BJ (cell line): Measurements from ENCODE around the gene RIIAD1. TPM values are rescaled to one million over a fixed set of nuclear protein-coding genes. Genes with fewer than 3 reads are reported as not detected.
"Not testable (repeated sequence)": the region's sequence is repeated elsewhere in the genome, so short reads cannot be mapped to it uniquely, and the experiment has no call there.

Source experiments
- CTCF ChIA-PET: fragments of 350-600 bp; formaldehyde crosslinking; extraction: SDS; loops from one replicate; lab custom pipeline; 2021; ENCODE audit warnings: antibody characterized with exemption, inconsistent platforms; lab: Yijun Ruan, JAX
- POLR2A ChIA-PET: fragments of 300-600 bp; sonication (Branson Sonifier 250); formaldehyde crosslinking; extraction: SDS; loops from one replicate; lab custom pipeline; 2021; ENCODE audit warnings: antibody characterized with exemption; lab: Charles Lee
- DNase-seq: peaks from one replicate; pipeline ENCODE4 v3.0.0-alpha.2; 2011; ENCODE audit warnings: low read depth
- H3K27me3 ChIP-seq: 2 replicates; pipeline ENCODE4 v1.6.0; 2011; ENCODE audit warnings: low read length; ENCODE audit not compliant: control insufficient read depth, insufficient read depth
- H3K36me3 ChIP-seq: 2 replicates; pipeline ENCODE4 v1.5.1; 2011; ENCODE audit warnings: low read length; ENCODE audit not compliant: control insufficient read depth, insufficient read depth
- H3K4me3 ChIP-seq: 2 replicates; pipeline ENCODE4 v1.5.1; 2011; ENCODE audit warnings: low read depth, mild to moderate bottlenecking, control low read depth, low read length
- polyA plus RNA-seq: library from polyadenylated mRNA; depleted of rRNA; stranded (reverse); fragments of >200 nt; gene quantifications from 2 replicates; pipeline ENCODE4 v1.2.3, GENCODE V29; 2011
- TF ChIP-seq, protein P1 (sequence below): IDR thresholded peaks from 2 replicates; pipeline ENCODE4 v1.5.1; 2011; ENCODE audit warnings: low read depth, mild to moderate bottlenecking, control low read depth, inconsistent platforms, low read length, moderate library complexity; ENCODE audit not compliant: insufficient read depth

RIIAD1 gene
- polyA plus RNA-seq, 1 experiment: not detected

DNA sequence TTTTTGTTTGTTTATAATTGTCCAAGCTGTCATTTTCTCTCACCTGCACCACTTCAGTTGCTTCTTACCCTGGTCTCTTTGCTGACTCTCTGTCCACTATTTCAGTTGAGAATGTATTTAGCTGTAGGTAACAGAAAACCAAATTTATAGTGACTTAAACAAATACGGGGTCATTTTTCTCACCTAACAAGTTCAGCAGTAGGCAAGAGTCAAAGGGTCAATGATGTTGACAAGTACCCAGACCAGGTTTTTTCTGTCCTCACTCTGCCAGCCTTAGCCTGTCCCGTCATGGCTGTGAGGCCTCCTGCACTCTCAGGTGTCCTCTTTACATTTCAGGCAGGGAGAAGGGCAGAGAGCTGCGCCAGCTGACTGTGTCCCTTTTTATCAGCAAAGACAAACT is 11.8 kb downstream of the RIIAD1 start:
- POLR2A ChIA-PET: no interaction called here
- CTCF ChIA-PET: interaction anchor here (2.1 to 3.0 kb wide), 4 partner anchors 34 to 229 kb away, joined by 6 to 27 read pairs (median 14); no protein-coding TSS in a partner anchor

DNA sequence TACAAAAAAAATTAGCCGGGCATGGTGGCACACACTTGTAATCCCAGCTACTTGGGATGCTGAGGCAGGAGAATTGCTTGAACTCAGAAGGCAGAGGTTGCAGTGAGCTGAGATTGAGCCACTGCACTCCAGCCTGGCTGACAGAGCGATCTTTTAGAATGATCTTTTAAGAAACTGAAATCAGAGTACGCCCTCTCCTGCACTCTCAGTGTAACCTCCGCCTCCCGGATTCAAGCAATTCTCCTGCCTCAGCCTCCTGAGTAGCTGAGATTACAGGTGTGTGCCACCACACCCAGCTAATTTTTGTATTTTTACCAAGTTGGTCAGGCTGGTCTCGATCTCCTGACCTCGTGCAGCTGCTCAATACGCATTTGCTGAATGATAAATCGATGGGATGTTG is 12.7 kb downstream of the RIIAD1 start:
- POLR2A ChIA-PET, DNase-seq, H3K27me3 ChIP-seq, H3K36me3 ChIP-seq, H3K4me3 ChIP-seq: not testable (repeated sequence)
- CTCF ChIA-PET: interaction anchor here (0.8 to 3.0 kb wide), 21 partner anchors 10 to 433 kb away, joined by 3 to 27 read pairs (median 6); partner anchors contain the start of genes MRPL9 and TUFT1

More for the DNA sequence above, 11.8 kb downstream of the RIIAD1 start:
- H3K36me3 ChIP-seq: no peaks in the 10 kb centered on the region
- no peak overlapping the region for H3K4me3 ChIP-seq
- TF ChIP-seq, protein P1, sequence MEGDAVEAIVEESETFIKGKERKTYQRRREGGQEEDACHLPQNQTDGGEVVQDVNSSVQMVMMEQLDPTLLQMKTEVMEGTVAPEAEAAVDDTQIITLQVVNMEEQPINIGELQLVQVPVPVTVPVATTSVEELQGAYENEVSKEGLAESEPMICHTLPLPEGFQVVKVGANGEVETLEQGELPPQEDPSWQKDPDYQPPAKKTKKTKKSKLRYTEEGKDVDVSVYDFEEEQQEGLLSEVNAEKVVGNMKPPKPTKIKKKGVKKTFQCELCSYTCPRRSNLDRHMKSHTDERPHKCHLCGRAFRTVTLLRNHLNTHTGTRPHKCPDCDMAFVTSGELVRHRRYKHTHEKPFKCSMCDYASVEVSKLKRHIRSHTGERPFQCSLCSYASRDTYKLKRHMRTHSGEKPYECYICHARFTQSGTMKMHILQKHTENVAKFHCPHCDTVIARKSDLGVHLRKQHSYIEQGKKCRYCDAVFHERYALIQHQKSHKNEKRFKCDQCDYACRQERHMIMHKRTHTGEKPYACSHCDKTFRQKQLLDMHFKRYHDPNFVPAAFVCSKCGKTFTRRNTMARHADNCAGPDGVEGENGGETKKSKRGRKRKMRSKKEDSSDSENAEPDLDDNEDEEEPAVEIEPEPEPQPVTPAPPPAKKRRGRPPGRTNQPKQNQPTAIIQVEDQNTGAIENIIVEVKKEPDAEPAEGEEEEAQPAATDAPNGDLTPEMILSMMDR: no peak
- no peak for DNase-seq
- peaks cover 8% of the 10 kb centered on the region for H3K27me3 ChIP-seq

DNA sequence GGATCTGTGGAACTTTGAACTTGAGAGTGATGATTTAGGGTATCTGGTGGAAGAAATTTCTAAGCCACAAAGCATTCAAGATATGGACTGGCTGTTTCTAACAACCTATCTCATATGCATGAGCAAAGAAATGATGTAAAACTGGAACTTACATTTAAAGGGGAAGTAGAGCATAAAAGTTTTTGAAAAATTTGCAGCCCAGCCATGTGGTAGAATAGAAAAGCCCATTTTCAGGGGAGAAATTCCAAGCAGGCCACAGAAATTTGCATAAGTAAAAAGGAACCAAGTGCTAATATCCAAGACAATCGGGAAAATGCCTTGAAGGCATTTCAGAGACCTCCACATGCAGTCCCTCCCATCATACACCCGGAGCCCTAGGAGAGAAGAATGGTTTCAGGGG is 15.7 kb downstream of the RIIAD1 start:
- Histone ChIP-seq H3K36me3 (no peaks in the 10 kb centered on the region), H3K27me3 (peaks cover 4% of the 10 kb centered on the region), H3K4me3 (no peak overlapping the region)
- no peak for DNase-seq
- TF ChIP-seq, protein P1: no peak
- CTCF ChIA-PET: interaction anchor here (1.3 to 1.8 kb wide), 2 partner anchors 19 to 44 kb away, joined by 3 to 5 read pairs; no protein-coding TSS in a partner anchor
- POLR2A ChIA-PET: no interaction called here

DNA sequence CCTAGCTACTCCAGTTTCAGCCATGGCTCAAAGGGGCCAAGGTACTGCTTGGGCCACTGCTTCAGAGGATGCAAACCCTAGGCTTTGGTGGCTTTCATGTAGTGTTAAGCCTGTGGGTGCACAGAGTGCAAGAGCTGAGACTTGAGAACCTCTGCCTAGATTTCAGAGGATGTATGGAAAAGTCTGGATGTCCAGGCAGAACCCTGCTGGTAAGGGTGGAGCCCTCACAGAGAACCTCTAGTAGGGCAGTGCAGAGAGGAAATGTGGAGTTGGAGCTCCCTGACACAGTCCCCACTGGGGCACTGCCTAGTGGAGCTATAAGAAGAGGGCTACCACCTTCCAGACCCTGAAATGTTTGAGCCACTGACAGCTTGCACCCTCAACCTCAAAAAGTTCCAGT is 16.2 kb downstream of the RIIAD1 start:
- Histone ChIP-seq H3K36me3 (no peaks in the 10 kb centered on the region), H3K27me3 (peaks cover 4% of the 10 kb centered on the region), H3K4me3 (no peak overlapping the region)
- ChIA-PET POLR2A (no interaction called here), CTCF (interaction anchor here (0.7 to 1.8 kb wide), 6 partner anchors 19 to 342 kb away, joined by 3 to 6 read pairs (median 4); no protein-coding TSS in a partner anchor)
- TF ChIP-seq, protein P1: no peak
- DNase-seq: no peak

DNA sequence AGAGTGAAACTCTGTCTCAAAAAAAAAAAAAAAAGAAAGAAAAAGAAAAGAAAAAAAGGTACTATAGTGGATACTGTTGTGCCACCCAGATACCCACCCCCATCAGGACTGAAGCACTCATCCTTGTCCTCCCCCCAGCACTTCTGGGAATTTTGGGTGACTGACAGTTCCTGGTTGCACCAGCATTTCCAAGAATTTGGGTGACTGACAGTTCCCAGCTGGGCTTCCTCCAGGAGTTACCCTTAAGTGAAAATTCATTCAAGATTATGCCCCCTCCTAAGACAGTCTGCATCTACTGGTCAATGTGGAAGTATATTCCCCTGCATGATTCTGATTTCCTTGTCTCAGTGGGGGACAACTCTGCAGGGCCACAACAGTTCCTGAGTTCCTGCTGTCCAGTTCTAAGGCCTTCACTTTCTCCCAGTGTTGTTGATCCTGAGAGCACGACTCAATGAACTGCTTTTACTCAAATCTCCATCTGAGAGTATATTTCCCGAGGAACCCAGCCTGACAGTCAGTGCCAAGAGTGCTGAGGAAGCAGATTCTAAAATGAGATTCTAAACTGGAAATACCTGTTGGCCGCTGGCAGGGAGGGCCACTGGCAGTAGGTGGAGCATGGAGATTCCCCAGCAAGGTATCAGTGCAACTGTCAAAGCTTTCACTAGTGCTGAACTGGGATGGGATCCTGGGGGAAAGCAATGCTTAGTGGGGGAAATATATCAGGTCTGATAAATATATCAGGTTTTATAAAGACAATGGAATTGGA is 18.5 kb downstream of the RIIAD1 start:
- CTCF ChIA-PET: interaction anchor here (0.9 kb wide), 1 partner anchor 35 kb away, joined by 3 read pairs; no protein-coding TSS in a partner anchor

More for the DNA sequence above, 18.5 kb downstream of the RIIAD1 start:
- Histone ChIP-seq H3K27me3 (peaks cover 4% of the 10 kb centered on the region), H3K36me3 (no peaks in the 10 kb centered on the region), H3K4me3 (no peak overlapping the region)
- POLR2A ChIA-PET: no interaction called here
- no peak for DNase-seq
- TF ChIP-seq, protein P1: no peak
